ENCODE data around the gene BNC2.
"Not testable (repeated sequence)": the region's sequence is repeated elsewhere in the genome, so short reads cannot be mapped to it uniquely, and the experiment has no call there.

BNC2 gene

DNA sequence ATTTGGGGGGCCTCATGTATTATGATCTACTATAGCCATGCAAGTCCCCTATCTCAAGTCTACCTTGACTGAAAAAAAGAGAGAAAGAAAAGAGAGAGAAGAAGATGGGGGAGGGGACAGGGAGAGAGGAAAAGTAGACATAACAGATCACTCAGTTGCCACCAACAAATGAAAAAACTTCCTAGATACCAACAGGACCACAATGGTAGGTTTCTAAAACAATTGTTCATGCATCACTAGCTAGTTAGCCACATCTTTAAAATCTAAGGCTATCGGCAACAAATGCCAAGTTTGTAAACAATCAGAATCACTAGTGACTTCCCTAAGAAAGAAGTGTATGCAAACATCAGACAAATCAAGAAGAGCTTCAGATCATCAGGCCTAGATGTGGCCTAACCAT lies 328.2 kb downstream of the BNC2 start:
- TF ChIP-seq, protein P1, sequence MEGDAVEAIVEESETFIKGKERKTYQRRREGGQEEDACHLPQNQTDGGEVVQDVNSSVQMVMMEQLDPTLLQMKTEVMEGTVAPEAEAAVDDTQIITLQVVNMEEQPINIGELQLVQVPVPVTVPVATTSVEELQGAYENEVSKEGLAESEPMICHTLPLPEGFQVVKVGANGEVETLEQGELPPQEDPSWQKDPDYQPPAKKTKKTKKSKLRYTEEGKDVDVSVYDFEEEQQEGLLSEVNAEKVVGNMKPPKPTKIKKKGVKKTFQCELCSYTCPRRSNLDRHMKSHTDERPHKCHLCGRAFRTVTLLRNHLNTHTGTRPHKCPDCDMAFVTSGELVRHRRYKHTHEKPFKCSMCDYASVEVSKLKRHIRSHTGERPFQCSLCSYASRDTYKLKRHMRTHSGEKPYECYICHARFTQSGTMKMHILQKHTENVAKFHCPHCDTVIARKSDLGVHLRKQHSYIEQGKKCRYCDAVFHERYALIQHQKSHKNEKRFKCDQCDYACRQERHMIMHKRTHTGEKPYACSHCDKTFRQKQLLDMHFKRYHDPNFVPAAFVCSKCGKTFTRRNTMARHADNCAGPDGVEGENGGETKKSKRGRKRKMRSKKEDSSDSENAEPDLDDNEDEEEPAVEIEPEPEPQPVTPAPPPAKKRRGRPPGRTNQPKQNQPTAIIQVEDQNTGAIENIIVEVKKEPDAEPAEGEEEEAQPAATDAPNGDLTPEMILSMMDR (IDR thresholded peaks at IDR 0.05; ENCODE audit: insufficient read depth, low read depth, low read length, missing control alignments), result no peak
- peak; percentile 21 for DNase-seq (ENCODE audit: low read depth)
- no peak overlapping the region for H3K4me3 ChIP-seq (ENCODE audit: low read depth, low read length)

DNA sequence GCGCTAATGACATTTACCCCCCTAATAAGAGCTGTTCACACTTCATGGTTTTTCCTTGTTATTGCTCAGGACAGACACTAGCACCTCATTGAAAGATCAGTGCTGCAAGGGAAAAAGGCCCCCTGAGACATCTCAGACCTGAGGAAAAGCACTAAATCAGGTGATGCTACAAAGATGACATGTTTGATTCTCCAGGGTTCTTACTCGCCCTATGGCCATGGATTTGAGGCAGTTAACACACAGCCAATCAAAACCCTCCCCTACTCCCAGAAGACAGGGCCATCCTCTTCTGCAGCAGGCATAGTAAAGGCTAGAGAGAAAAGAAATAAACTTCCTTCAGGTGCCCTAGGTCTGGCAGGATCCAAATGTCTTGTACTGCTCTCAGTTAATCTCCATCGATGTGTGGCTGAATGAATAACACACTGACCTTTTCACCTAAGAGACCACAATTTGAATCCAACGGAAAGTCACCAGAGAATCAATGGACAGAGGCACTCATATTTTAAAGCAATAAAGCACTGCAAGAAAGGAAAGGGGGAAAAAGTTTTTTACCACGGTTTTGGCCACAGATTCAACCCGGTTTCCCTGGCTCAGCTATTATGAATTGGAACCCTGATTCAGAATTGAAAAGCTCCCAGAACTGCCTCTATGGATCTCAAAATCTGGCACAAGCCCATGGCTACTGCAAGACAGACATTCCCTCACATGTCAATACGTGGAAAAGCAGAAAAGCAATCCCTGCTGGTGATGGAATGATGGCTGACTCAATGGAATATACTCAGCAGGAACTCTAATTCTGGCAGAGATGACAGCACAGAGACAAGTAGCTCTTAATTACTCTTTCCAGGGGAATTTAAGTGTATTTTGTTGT lies 329.5 kb downstream of the BNC2 start:
- TF ChIP-seq, protein P1 (IDR thresholded peaks at IDR 0.05; ENCODE audit: insufficient read depth, low read depth, low read length, missing control alignments), result no peak
- no peak for DNase-seq (ENCODE audit: low read depth)
- no peak overlapping the region for H3K4me3 ChIP-seq (ENCODE audit: low read depth, low read length)

DNA sequence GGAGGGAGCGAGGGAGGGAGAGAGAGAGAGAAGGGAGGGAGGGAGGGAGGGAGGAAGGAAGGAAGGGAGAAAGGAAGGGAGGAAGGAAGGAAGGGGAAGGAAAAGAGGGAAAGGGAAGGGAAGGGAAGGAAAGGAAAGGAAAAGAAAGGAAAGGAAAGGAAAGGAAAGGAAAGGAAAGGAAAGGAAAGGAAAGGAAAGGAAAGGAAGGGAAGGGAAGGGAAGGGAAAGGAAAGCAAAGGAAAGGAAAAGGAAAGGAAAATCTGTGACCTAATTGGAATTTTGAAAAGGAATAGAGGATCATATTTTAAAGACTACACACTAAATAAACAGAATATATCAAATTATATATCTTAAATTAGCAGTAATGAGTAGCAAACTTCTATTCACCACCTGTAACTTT lies 330.8 kb downstream of the BNC2 start:
- not testable (repeated sequence) for DNase-seq (ENCODE audit: low read depth); H3K4me3 ChIP-seq (ENCODE audit: low read depth, low read length)

DNA sequence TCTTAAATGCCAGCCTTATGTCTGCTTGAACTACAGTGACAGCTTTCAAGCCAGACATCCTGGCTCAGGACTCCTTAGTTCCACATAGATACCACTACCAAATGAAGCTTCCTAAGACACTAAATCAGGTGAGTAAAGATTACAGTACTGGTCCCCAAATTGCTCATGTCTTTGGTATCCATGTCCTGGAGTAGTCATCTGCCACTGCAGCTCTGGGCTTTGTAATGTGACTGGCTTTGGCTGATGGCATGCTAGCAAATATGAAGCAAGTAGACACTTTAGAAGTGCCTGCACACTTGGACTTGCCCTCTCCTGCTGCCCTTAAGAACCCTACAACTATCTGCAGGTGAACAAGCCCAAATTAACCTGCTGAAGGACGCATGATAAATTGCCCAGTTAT lies 334.9 kb downstream of the BNC2 start:
- TF ChIP-seq, protein P1 (IDR thresholded peaks at IDR 0.05; ENCODE audit: insufficient read depth, low read depth, low read length, missing control alignments), result no peak
- no peak for DNase-seq (ENCODE audit: low read depth)
- H3K4me3 ChIP-seq (ENCODE audit: low read depth, low read length), result no peak overlapping the region

DNA sequence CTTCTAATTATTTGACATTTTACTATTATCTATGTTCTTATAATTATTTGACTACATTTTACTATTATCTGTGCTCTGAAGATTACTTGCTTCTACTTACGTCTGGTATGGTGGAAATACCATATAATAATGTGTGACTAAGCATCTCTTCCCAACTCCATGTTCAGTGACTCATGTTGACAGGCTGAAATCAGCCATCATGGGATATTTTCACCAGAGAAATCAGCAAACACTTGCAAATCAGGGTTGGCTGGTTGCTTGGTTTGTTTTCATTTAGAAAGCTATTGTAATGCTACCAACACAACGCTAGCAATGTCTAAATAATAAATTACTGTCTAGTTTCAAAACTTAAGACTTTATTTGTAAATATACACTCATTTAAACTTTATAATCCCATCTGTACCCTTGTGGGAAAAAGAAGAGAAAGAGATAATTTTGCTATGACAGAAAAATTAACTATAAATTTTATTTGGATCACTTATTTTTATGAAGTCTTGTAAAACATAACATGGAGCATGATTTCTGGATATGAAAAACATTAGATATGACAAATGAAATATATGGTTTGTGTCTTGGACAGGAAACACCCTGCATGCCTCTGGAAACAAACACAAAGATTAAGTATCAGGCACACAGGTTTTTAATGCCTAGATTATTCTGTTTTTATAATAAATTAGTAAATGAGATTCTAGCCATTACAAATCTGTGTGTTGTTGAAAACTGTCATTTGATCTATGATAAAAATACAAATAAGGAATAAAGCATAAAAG lies 337.6 kb downstream of the BNC2 start:
- no peak overlapping the region for H3K4me3 ChIP-seq (ENCODE audit: low read depth, low read length)
- no peak for DNase-seq (ENCODE audit: low read depth)
- TF ChIP-seq, protein P1 (IDR thresholded peaks at IDR 0.05; ENCODE audit: insufficient read depth, low read depth, low read length, missing control alignments), result no peak

DNA sequence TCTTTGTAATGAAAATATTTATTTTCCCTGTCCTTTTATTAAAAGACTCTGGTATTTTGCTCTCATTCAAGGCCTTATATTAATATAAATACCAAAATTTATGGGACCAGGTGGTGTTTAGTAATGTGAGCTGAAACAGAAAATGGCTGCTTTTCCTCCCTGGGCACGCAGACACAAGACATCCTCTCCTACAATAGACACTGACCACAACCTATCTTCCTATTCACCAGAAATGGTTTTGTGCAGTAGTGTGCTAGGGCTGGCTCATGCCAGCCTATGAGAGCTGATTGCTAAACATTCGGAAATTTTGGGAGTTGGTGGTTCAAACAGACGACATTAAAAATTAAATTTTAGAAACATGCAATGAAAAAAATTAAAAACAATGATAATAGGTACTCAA lies 338.2 kb downstream of the BNC2 start:
- no peak for DNase-seq (ENCODE audit: low read depth)
- TF ChIP-seq, protein P1 (IDR thresholded peaks at IDR 0.05; ENCODE audit: insufficient read depth, low read depth, low read length, missing control alignments), result no peak
- H3K4me3 ChIP-seq (ENCODE audit: low read depth, low read length), result no peak overlapping the region

Measured in GM12865 (cell line).